HepG2 (cell line): Measurements from ENCODE around the gene STN1.

Experiments used
- ZKSCAN8 ChIP-seq: IDR thresholded peaks from 2 replicates; pipeline ENCODE4 v1.6.1; 2016; ENCODE audit warnings: borderline replicate concordance, missing genetic modification reagents, missing compliant biosample characterization
- ZNF274 ChIP-seq: sonication (generic); formaldehyde crosslinking; IDR thresholded peaks from 2 replicates; pipeline ENCODE4 v1.5.1; 2020; ENCODE audit warnings: mild to moderate bottlenecking, missing genetic modification reagents

DNA sequence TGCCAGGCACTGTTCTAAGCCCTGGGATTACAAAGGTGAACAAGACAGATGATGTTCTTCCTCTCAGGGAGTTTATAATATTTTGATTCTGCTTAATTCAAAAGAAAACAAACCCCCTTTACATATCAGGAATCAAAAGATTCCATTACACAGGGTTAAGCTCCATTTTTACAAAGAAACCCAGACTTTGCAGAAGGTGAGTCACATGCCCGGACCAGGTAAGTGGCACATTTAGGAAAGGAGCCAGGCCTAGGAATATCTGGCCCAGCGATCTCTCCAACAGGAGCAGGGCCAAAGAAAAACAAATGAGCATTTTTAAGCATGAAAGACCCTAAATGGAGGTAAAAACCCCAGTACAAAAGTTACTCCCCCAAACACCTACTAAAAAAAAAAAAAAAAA lies 1.1 kb downstream of the STN1 start:
- TF ChIP-seq ZKSCAN8 (CRISPR knock-in tag) (no peak), ZNF274 (no peak)
